Mucosa of descending colon (tissue), 3 donors: ENCODE data around the gene INPP5A. TPM values are rescaled to one million over a fixed set of nuclear protein-coding genes. Genes with fewer than 3 reads are reported as not detected.

ENCODE experiments used
- ATAC-seq: fragments of 200-7000 bp; cut with Tn5 transposase; one replicate; pipeline ENCODE4 v1.9.1; 2020; ENCODE audit warnings: mild to moderate bottlenecking, moderate library complexity
- DNase-seq, 3 donors: peaks; one replicate each; pipeline ENCODE4 v3.0.0-alpha.2; 2020
- H3K36me3 ChIP-seq: fragments of 200-600 bp; one replicate; pipeline ENCODE4 v1.8.0; 2021; ENCODE audit warnings: low read depth, mild to moderate bottlenecking
- H3K4me1 ChIP-seq: fragments of 200-600 bp; one replicate; pipeline ENCODE4 v1.8.0; 2021; ENCODE audit warnings: low read depth, mild to moderate bottlenecking
- H3K4me3 ChIP-seq: fragments of 200-600 bp; one replicate; pipeline ENCODE4 v1.8.0; 2021; ENCODE audit warnings: mild to moderate bottlenecking
- H3K9me3 ChIP-seq: fragments of 200-600 bp; one replicate; pipeline ENCODE4 v1.8.0; 2021; ENCODE audit warnings: mild to moderate bottlenecking
- intact Hi-C, 2 donors: fragments of 100-400 bp; cut with DNase I in 1 of 2; cut with micrococcal nuclease in 1 of 2; formaldehyde crosslinking; loops; one replicate each; pipeline versions ENCODE4 v1.11.0 to v1.11.1; 2022; cut with DNase I, micrococcal nuclease
- total RNA-seq, 3 donors: library from RNA; stranded (reverse); fragmentation: NEBNext Ultra II Directional in 2 of 3; extraction: Animal tissue kit (Norgen Biotek cat#: 25700) in 2 of 3; gene quantifications; one replicate each; pipeline versions ENCODE4 v1.2.1 to v1.2.4, GENCODE V29; 2021 to 2023
- TF ChIP-seq, protein P1 (sequence below): fragments of 200-600 bp; IDR thresholded peaks from one replicate; pipeline ENCODE4 v1.8.0; 2022; ENCODE audit warnings: antibody characterized with exemption, mild to moderate bottlenecking
- donor health status: DM: no; HTN: no; CAD: no; lungs with moderate emphysema.
- donor health status: DM: no; HTN: no; CAD: no.
- donor health status: DM: no; HTN: yes; CAD: no.

The INPP5A gene
- total RNA-seq, 3 donors from 2014 or later: 31.7 to 92.8 (median 32.0) TPM

DNA sequence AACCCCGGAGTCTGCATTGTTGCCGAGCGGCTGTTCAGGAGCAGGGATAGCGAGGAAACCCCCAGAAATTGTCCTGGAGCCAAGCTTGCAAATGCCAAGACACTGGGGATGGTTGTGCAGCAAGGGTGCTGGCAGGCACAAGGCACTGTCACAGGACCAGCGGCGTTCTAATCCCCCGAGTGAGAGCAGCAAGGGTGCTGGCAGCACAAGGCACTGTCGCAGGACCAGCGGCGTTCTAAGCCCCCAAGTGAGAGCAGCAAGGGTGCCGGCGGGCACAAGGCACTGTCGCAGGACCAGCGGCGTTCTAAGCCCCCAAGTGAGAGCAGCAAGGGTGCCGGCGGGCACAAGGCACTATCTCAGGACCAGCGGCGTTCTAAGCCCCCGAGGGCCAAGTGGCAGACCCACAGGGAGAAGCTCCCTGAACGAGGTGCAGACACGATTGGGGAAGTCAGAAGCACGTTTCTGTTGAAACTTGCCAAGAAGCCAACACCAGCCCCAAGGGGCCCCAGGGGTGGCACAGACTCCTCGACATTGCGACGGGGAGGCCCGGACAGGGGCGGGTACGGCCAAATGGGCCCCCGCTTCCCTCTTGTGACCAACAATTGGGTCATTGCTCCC, 40.4 kb upstream of the INPP5A start:
- intact Hi-C loops: no loop called here

DNA sequence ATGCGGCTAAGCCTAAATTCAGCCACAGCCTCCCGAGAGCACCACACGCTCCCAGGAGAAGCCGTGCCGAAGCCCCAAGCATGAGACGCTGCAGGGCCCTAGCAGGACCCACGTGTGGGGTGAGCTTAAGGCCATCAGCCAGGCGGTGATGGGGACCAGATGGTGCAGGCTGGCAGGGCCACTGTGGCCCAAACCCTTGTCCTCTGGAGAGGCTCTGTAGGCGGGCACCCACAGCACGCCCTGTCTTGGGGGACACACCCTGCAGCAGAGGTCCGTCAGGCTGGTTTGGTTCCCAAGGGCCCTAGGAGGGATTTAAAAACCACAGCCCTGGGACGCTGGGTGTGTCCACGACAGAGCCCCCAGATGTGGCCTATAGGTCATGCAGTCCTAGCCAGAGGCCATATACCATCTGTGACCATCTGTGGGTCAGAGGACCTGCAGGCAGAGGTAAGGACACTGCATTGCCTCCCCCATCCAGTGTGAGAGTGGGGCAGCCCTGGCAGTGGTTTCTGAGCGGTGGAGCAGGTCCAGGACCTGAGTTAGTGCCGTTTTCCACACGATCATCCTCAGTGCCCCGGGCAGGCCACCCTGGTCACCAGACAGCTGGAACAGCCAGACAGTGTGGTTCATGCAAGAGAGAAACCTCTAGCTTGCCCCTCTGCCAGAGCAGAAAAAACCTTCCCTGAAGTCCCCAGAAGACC, 39.6 kb upstream of the INPP5A start:
- intact Hi-C loops: no loop called here
- ATAC-seq (no peak), DNase-seq (no peak)

More for the DNA sequence above, 40.4 kb upstream of the INPP5A start:
- Histone ChIP-seq H3K9me3 (no peaks in the 10 kb centered on the region), H3K36me3 (no peaks in the 10 kb centered on the region), H3K4me1 (no peaks in the 10 kb centered on the region), H3K4me3 (no peak overlapping the region)
- TF ChIP-seq, protein P1, sequence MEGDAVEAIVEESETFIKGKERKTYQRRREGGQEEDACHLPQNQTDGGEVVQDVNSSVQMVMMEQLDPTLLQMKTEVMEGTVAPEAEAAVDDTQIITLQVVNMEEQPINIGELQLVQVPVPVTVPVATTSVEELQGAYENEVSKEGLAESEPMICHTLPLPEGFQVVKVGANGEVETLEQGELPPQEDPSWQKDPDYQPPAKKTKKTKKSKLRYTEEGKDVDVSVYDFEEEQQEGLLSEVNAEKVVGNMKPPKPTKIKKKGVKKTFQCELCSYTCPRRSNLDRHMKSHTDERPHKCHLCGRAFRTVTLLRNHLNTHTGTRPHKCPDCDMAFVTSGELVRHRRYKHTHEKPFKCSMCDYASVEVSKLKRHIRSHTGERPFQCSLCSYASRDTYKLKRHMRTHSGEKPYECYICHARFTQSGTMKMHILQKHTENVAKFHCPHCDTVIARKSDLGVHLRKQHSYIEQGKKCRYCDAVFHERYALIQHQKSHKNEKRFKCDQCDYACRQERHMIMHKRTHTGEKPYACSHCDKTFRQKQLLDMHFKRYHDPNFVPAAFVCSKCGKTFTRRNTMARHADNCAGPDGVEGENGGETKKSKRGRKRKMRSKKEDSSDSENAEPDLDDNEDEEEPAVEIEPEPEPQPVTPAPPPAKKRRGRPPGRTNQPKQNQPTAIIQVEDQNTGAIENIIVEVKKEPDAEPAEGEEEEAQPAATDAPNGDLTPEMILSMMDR: no peak
- no peak for DNase-seq
- ATAC-seq: no peak

DNA sequence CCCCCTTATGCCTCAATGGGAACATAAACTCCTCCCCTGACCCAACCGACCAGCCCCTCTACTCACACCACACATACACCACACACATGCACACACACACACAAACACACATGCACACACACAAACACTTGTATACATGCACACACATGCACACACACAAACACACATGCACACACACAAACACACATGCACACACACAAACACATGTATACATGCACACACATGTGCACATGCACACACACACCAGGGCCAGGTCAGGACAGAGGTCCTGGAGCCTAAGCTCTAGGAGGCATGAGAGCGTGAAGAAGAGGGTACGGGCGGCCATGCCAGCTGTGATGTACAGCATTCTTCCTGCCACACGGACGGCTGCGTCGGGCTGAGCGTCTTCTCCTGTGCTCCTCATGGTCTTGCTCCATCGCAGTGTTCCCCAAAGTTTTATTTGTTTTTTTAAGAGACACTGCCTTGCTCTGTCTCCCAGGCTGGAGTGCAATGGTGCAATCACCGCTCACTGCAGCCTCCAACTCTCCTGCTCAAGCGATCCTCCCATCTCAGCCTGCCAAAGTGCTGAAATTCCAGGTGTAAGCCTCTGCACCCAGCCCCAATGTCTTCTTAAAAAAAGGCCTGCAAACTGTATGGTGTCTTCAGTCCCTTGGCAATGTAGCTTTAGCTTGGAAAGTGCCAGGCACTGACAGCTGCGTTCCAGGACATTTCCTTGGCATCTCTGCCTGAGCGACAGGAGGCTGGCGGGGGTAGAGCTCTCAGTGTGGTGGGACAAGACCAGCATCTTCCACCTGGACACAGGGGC, 38.8 kb upstream of the INPP5A start:
- ATAC-seq (no peak), DNase-seq (no peak)
- Histone ChIP-seq H3K9me3 (no peaks in the 10 kb centered on the region), H3K4me1 (no peaks in the 10 kb centered on the region), H3K36me3 (no peaks in the 10 kb centered on the region), H3K4me3 (no peak overlapping the region)
- intact Hi-C loops: no loop called here
- TF ChIP-seq, protein P1: no peak

More for the DNA sequence above, 39.6 kb upstream of the INPP5A start:
- Histone ChIP-seq H3K9me3 (no peaks in the 10 kb centered on the region), H3K4me1 (no peaks in the 10 kb centered on the region), H3K36me3 (no peaks in the 10 kb centered on the region), H3K4me3 (no peak overlapping the region)
- TF ChIP-seq, protein P1: no peak

DNA sequence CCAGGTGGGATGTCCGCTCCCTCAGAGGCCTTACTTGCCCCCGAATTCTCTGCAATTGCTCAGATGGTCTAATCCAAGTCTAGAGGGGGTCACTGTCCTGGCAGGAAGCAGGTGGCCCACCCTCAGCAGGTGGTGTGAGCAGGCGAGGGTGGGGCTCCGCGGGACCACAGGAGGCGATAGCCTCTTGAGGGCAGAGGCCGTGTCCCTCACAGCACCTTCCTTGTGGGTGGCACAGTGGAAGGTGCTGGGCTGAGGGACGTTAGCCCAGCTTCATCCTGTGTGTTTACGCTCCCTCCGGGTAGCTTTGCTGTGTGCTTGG, 38.3 kb upstream of the INPP5A start:
- ATAC-seq (no peak), DNase-seq (no peak)
- Histone ChIP-seq H3K36me3 (no peaks in the 10 kb centered on the region), H3K4me1 (no peaks in the 10 kb centered on the region), H3K9me3 (no peaks in the 10 kb centered on the region), H3K4me3 (no peak overlapping the region)
- intact Hi-C loops: no loop called here
- TF ChIP-seq, protein P1: no peak

GRCh38 chr10:132500781-132501415, 36.7 kb upstream of the INPP5A start:
- Histone ChIP-seq H3K4me3 (no peak overlapping the region), H3K4me1 (no peaks in the 10 kb centered on the region), H3K36me3 (no peaks in the 10 kb centered on the region), H3K9me3 (no peaks in the 10 kb centered on the region)
- DNase-seq: no peak
- TF ChIP-seq, protein P1: no peak
- intact Hi-C loops: no loop called here
- ATAC-seq: no peak
